ENCODE measurements around the gene CCDC146.

The CCDC146 gene

GRCh38 chr7:77338883-77339629 is 216.6 kb downstream of the CCDC146 start:
- ChIA-PET CTCF (interaction anchor here (1.0 to 1.2 kb wide), 2 partner anchors 14 to 33 kb away, joined by 3 read pairs; no protein-coding TSS in a partner anchor), POLR2A (no interaction called here)
- no peak for TF ChIP-seq CTCF (IDR thresholded peaks at IDR 0.05; ENCODE audit: control extremely low read depth, extremely low read depth, low read depth, missing control alignments)
- no peak for DNase-seq (ENCODE audit: extremely low spot score)

GRCh38 chr7:77339726-77340125 is 217.3 kb downstream of the CCDC146 start:
- DNase-seq (ENCODE audit: extremely low spot score): no peak

More at GRCh38 chr7:77339726-77340125, 217.3 kb downstream of the CCDC146 start:
- ChIA-PET CTCF (interaction anchor here (1.0 to 1.2 kb wide), 3 partner anchors 8 to 32 kb away, joined by 3 read pairs; no protein-coding TSS in a partner anchor), POLR2A (no interaction called here)
- no peak for TF ChIP-seq CTCF (IDR thresholded peaks at IDR 0.05; ENCODE audit: control extremely low read depth, extremely low read depth, low read depth, missing control alignments)

Data from GM10248 (cell line).